IPS-18c (cell line): Measurements from ENCODE around the gene JMJD8.

Source experiments
- H3K4me3 ChIP-seq: 2 replicates; pipeline ENCODE4 v1.7.0; 2013; ENCODE audit warnings: low read depth, mild to moderate bottlenecking, low read length, moderate library complexity; ENCODE audit not compliant: insufficient read depth
- H3K9me3 ChIP-seq: one replicate; pipeline ENCODE4 v1.6.1; 2013; ENCODE audit warnings: mild to moderate bottlenecking, low read length, moderate library complexity; ENCODE audit not compliant: control insufficient read depth, insufficient read depth

The JMJD8 gene

DNA sequence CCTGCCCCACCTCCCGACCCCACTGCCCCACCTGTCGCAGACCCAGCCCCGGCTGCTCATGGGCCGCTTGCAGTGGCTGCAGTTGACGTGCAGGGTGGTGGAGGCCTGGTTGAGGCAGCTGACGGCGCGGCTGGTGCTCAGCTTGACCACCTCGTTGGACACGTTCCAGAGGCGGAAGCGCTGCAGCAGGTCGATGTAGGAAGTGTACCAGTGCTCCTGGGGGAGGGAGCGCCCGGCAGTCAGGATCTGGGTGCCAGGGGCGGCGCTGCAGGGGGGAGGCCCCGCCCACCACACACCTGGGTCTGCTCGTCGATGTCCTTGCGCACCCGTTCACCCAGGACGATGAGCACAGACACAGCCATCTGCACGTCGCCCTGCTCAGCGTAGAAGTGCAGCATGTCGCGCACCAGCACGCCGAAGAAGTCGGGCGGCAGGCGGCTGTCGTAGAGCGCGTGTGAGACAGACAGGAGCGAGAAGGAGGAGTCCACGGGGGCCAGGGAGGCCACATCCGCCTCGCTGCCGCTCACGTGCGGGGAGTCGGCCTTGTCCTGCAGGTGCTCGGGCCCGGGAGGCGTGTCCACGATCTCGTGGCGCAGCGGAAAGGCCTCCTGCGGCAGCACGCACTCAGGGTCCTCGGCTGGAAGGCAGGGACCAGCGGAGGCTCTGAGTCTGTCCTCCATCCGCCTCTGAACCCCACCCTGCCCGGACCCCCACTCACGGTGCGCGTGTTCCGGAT, 995 bp upstream of the JMJD8 start:
- Histone ChIP-seq H3K4me3 (no peak overlapping the region), H3K9me3 (no peaks in the 10 kb centered on the region)

DNA sequence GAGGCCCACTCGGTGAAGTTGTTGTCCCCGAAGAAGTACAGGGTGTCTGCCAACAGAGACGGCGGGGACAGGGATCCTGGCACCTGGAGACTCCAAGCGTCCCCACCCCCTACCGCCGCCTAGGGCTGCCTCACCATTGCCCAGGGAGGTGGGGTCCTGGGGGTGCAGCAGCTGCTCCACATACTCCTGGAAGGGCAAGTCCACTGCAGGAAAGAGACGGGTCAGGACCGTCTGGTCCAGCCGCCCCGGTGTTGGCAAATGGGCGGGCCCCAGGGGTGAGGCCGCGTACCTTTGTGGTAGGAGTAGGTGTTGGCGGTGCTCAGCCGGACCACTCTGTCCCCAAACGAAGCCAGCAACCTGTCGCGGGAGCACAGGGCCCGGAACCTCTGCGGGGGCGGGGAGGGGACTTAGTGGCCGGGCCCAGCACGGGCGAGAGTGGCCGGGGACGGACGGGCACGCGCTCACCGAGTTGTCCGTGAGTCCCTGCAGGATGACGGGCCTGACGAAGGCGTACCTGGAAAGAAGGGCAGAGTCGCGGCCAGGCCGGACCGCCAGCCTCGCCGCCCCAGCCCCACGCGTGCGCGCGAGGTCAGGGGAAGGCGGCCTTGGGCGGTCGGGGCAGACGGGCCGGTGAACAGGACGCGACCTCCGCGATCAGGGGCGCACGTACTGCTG, 601 bp downstream of the JMJD8 start:
- no peaks in the 10 kb centered on the region for H3K9me3 ChIP-seq
- H3K4me3 ChIP-seq, result peak overlapping the region; percentile 71

DNA sequence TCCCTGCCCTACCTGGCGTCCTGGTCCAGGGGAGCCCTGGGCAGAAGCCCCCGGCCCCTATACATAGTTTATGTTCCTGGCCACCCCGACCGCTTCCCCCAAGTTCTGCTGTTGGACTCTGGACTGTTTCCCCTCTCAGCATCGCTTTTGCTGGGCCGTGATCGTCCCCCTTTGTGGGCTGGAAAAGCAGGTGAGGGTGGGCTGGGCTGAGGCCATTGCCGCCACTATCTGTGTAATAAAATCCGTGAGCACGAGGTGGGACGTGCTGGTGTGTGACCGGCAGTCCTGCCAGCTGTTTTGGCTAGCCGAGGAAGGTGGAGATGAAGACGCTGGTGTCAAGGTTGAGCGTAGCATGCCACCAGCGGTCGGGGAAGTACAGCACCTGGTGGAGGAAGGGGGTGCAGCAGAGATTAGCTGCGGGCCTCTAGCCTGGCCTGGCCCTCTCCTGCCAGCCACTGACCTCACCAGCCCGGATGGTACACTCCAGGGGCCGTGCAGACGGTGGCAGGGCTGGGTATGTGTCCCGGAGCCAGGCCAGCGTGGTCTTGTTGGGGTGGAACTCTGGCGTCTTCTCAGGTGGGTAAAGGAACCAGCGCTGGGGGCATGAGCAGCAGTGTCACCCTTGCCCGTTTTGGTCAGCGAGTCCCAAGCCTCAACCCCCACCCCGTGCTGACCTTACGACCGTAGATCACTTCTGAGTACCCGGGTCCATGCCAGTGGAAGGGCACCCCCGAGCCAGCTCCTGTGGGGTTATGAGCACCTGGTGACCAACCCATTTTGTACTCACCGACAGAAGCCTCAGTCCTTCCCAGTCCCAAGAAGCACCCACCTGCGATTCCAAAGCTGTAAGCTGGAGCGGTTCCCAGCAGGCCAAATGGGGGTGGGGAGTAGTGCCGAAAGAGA, 1.4 kb downstream of the JMJD8 start:
- H3K4me3 ChIP-seq, result peak overlapping the region; percentile 71
- no peaks in the 10 kb centered on the region for H3K9me3 ChIP-seq

DNA sequence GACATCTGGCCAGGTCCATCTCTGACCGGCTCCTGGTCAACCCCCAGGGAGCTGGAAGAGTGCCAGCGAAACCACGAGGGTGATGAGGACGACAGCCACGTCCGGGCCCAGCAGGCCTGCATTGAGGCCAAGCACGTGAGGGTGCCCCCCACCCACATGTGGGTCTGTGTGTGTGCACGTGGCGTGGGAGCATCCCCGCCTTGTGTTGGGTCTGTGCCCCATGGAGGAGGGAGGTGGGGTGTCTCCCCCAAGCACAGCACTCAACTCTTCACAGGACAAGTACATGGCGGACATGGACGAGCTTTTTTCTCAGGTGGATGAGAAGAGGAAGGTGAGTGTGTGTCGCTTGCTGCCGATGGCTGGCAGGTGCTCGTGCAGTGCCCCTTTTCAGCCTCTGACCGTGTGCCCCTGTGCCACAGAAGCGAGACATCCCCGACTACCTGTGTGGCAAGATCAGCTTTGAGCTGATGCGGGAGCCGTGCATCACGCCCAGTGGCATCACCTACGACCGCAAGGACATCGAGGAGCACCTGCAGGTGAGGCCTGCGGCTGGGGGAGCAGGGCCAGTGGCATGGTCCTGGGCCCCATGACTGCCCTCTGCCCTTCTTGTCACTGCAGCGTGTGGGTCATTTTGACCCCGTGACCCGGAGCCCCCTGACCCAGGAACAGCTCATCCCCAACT, 2.2 kb downstream of the JMJD8 start:
- peak overlapping the region; percentile 80 for H3K4me3 ChIP-seq
- H3K9me3 ChIP-seq, result no peaks in the 10 kb centered on the region

DNA sequence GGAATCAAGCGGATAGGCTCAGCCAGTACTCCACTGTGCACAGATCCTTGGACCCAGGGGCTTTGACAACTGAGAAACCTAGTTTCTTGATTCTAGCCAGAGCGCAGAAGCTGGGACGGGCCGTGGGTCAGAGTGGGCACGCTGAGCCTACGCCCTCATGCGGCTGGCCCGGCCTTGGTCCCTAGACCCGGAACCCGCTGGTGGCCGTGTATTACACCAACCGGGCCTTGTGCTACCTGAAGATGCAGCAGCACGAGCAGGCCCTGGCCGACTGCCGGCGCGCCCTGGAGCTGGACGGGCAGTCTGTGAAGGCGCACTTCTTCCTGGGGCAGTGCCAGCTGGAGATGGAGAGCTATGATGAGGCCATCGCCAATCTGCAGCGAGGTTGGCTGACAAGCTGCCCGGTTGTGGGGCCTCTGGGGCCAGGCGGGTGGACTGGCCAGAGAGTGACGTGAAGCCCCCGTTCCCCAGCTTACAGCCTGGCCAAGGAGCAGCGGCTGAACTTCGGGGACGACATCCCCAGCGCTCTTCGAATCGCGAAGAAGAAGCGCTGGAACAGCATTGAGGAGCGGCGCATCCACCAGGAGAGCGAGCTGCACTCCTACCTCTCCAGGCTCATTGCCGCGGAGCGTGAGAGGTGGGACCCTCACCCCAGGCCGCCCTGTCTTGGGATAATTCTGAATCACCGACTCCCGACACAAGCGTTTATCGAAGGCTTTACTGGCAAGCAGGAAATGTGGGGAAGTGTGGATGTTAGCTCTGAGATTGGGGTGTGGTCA, 3.0 kb downstream of the JMJD8 start:
- Histone ChIP-seq H3K4me3 (peak overlapping the region; percentile 80), H3K9me3 (no peaks in the 10 kb centered on the region)

DNA sequence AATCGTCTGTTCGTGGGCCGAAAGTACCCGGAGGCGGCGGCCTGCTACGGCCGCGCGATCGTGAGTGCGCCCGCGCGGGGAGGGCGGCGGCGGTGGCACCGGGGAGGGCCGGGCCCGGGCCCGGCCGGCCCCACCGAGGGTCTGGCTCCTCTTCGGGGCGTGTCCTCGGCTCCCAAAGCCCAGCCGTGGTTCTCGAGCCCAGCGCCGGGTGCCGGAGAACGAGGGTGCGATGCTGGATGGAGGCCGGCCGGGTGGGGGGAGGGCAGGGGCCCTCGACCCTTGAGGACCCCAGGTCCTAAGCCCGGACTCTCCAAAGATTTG, 3.5 kb downstream of the JMJD8 start:
- H3K9me3 ChIP-seq, result no peaks in the 10 kb centered on the region
- peak overlapping the region; percentile 80 for H3K4me3 ChIP-seq

DNA sequence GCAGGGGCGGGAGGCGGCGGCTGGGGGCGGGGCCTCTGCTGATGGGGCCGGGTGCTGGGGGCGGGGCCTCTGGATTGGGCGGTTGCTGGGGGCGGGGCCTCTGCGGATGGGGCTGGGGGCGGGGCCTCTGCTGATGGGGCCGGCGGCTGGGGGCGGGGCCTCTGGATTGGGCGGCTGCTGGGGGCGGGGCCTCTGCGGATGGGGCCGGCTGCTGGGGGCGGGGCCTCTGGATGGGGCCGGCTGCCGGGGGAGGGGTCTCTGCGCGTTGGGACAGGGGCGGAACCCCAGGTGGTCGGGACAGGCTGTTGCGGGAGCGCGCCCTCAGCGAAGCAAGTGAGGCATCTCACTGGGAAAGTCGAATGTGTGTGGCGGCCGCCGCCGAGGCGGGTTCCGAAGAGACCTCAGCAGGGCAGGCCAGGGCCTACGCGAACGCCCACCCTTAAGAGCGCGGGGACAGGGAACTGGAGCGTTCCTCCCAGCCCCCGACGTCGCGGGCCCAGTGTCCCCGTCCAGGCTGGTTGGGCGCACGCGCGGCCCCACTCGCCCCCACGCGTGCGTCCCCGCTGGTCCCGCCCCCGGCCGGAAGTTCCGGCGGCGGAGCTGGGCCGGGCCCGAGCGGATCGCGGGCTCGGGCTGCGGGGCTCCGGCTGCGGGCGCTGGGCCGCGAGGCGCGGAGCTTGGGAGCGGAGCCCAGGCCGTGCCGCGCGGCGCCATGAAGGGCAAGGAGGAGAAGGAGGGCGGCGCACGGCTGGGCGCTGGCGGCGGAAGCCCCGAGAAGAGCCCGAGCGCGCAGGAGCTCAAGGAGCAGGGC, 4.1 kb downstream of the JMJD8 start, which contains the start of gene STUB1:
TSS of gene STUB1 (plus strand) at position 597 of the 811 bp plus-strand sequence. CDS start at position 713, 116 bp downstream.
- Histone ChIP-seq H3K4me3 (peak within 1 kb of the TSS; percentile 80), H3K9me3 (no peaks in the 10 kb centered on the region)

DNA sequence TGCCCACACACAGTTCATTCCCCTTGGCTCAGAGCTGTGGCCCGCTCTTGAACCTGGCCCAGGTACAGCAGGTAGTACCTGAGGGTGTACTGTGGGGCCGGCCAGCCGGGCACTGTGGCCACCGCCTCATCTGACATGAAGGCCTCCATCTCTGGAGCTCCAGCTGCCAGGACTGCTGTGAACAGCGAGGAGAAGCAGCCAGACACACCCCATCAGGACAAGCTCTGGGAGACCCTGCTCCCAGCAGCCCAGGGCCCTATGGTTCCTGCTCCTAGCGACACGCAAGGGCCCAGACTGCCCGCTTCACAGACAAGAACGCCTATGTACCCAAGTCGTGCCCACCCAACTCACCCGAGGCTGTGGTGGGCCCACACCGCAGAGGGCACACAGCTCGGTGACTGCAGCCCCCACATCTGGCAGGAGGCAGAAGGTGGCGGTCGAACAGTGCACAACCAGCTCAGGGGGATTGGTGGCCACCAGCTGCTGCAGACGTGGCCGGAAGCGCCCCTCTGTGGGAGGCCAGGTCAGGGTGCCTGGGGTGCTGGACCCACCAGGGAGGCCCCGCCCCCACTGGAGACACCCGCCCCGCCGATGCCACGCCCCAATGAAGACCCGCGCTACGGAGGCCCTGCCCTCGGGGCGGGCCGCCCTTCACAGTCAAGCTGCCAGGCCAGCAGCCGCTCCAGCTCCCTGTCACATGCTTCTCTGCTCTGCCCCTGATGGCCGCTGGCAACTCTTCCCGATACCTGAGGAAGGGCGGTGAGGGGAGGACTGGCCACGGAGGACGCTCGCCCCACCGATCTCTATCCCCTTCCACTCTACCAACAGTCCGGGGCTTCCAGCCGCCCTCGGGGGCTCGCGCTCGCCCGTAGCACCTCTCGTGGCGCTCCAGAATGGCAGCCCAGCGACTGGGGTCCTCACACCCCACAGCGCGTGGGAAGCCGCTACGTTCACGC, 5.0 kb downstream of the JMJD8 start:
- Histone ChIP-seq H3K9me3 (no peaks in the 10 kb centered on the region), H3K4me3 (peak overlapping the region; percentile 40)

DNA sequence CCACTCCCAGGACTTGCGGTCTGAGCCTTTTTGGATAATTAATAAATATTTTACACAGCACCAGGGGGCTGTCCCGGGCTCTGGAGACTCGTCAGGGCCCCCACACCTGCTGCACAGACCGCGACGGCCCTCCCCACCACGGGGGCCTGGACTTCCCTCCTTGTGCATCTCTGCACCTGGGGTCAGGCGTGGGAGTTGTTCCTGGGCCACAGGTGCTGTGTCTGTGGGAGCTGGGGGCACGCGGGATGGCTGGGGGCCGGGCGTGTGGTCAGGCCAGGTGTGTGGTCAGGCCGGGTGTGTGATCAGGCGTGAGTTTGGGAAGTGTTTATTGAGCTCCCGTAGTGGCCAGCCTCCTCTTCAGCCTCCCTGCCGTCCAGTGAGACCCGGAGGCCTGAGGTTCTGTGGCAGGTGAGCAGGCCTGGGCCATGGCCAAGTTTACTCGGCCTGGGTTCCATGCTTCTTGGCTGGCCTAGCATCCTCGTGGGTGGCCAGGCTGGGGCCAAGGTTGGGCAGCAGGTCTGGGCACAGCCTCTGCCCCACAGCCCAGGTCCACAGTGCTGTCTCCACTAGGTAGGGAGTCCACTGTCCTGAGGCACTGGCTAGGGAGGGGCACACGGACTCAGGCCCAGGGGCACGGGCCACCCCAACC, 5.8 kb downstream of the JMJD8 start:
- no peak overlapping the region for H3K4me3 ChIP-seq
- no peaks in the 10 kb centered on the region for H3K9me3 ChIP-seq

DNA sequence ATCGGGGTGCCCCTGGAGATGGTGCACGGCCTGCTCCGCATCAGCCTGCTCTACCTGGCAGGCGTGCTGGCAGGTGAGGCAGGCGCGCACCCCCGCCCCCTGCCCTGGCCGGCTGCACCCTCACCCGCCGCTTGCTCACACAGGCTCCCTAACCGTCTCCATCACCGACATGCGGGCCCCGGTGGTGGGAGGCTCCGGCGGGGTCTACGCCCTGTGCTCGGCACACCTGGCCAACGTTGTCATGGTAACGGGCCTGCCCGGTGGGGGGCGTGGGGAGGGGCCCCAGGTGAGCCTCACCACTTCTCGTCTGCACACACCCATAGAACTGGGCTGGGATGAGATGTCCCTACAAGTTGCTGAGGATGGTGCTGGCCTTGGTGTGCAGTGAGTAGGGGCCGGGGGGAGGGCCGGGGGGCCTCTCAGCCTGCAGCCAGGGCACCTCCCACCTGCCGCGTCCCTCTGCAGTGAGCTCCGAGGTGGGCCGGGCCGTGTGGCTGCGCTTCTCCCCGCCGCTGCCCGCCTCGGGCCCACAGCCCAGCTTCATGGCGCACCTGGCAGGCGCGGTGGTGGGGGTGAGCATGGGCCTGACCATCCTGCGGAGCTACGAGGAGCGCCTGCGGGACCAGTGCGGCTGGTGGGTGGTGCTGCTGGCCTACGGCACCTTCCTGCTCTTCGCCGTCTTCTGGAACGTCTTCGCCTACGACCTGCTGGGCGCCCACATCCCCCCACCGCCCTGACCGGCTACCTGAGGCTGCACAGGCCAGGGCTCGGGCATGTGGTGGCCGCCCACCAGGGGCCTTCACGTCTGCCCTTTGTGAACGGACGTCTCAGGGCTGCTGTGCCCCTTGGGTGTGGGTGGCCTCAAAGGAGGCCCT, 6.6 kb downstream of the JMJD8 start:
- H3K4me3 ChIP-seq, result peak overlapping the region; percentile 15; the same call in 1 of the 2 replicates
- no peaks in the 10 kb centered on the region for H3K9me3 ChIP-seq

DNA sequence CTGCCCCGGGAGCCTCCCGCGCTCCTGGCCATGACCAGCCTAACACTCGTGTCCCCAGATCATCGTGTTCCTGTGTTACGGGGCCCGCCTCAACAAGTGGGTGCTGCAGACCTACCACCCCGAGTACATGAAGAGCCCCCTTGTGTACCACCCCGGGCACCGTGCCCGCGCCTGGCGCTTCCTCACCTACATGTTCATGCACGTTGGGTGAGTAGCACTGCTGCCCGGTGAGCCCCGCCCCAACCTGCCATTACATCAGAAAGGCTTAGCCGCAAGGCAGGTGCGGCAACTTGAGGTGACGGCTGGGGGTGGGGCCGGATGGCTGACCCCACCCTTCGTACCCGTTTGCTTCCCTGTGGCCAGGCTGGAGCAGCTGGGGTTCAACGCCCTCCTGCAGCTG, 7.2 kb downstream of the JMJD8 start:
- no peaks in the 10 kb centered on the region for H3K9me3 ChIP-seq
- peak overlapping the region; percentile 15; the same call in 1 of the 2 replicates for H3K4me3 ChIP-seq

DNA sequence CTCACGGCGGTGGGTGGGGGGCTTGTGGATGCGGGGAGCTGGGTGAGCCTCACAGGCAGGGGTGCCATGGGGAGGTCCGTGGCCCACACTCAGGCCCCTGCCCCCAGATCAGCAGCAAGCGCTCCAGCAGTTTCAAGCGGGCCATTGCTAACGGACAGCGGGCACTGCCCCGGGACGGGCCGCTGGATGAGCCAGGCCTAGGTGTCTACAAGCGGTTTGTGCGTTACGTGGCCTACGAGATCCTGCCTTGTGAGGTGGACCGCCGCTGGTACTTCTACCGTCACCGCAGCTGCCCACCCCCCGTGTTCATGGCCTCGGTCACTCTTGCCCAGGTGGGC, 7.6 kb downstream of the JMJD8 start:
- Histone ChIP-seq H3K4me3 (peak overlapping the region; percentile 15; the same call in 1 of the 2 replicates), H3K9me3 (no peaks in the 10 kb centered on the region)

DNA sequence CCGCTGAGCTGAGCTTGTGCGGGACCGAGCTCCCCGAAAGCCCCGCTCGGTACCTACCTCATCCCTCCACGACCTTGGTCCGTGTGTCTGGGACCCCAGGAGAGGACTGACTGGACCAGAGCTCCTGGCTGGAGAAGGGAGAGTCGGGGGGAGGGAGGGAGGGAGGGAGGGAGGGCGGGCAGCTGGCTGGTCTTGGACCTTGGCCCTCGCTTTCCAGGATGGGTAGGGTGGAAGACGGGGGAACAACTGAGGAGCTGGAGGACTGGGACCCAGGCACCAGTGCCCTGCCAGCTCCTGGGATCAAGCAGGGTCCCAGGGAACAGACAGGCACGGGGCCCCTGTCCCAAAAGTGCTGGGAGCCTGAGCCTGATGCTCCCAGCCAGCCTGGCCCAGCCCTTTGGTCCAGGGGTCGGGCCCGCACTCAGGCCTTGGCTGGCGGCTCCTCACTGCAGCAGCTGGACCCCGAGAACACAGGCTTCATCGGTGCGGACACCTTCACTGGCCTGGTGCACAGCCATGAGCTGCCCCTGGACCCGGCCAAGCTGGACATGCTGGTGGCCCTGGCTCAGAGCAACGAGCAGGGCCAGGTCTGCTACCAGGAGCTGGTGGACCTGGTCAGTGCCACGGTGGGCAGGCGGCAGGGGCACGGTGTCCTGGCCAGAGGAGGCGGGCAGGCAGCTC, 8.1 kb downstream of the JMJD8 start:
- Histone ChIP-seq H3K4me3 (peak overlapping the region; percentile 47), H3K9me3 (no peaks in the 10 kb centered on the region)
